Tibial nerve (tissue), 4 donors: ENCODE measurements around the gene GNB1L. TPM values are rescaled to one million over a fixed set of nuclear protein-coding genes. Genes with fewer than 3 reads are reported as not detected.

Experiments used
- DNase-seq, 2 donors: peaks; one replicate each; pipeline ENCODE4 v3.0.0-alpha.2; 2019; ENCODE audit warnings: low spot score in 2 of 2
- H3K27ac ChIP-seq, 4 donors: fragments of 200-600 bp; sonication (generic) in 3 of 4; one replicate each; pipeline ENCODE4 v1.5.1; 2017 to 2019; ENCODE audit warnings: mild to moderate bottlenecking in 1 of 4
- H3K27me3 ChIP-seq, 2 donors: fragments of 200-600 bp; sonication (generic) in 1 of 2; one replicate each; pipeline versions ENCODE4 v1.5.1 to v1.6.0; 2017 to 2019
- H3K36me3 ChIP-seq, 3 donors: fragments of 200-600 bp; sonication (generic); one replicate each; pipeline ENCODE4 v1.5.1; 2018 to 2019
- H3K4me1 ChIP-seq, 4 donors: fragments of 200-600 bp; sonication (generic) in 3 of 4; one replicate each; pipeline ENCODE4 v1.5.1; 2017 to 2019
- H3K4me3 ChIP-seq, 4 donors: fragments of 200-600 bp; sonication (generic) in 3 of 4; one replicate each; pipeline ENCODE4 v1.5.1; 2017 to 2019; ENCODE audit warnings: mild to moderate bottlenecking in 1 of 4, moderate library complexity in 1 of 4
- H3K9me3 ChIP-seq, 4 donors: fragments of 200-600 bp; sonication (generic) in 3 of 4; one replicate each; pipeline ENCODE4 v1.5.1; 2017 to 2019
- CTCF ChIP-seq, 5 experiments: fragments of 200-600 bp in 3 of 5; fragments of 450-650 bp in 2 of 5; sonication (generic) in 3 of 5; IDR thresholded peaks; one replicate each; pipeline ENCODE4 v1.5.1; 2016 to 2019; ENCODE audit warnings: antibody characterized with exemption in 5 of 5, mild to moderate bottlenecking in 3 of 5, moderate library complexity in 2 of 5
- EP300 ChIP-seq, 2 donors: sonication (generic); formaldehyde crosslinking; IDR thresholded peaks; one replicate each; pipeline ENCODE4 v1.6.1; 2017; ENCODE audit warnings: antibody characterized with exemption in 2 of 2, mild to moderate bottlenecking in 1 of 2
- POLR2A ChIP-seq, 2 donors: fragments of 450-650 bp; IDR thresholded peaks; one replicate each; pipeline ENCODE4 v1.6.1; 2017; ENCODE audit warnings: antibody characterized with exemption in 2 of 2, mild to moderate bottlenecking in 2 of 2, moderate library complexity in 2 of 2
- WGBS, 2 donors: methylation state at CpG; one replicate each; pipeline ENCODE4 v1.1.5; 2018; 5-methylcytosine and 5-hydroxymethylcytosine counted together
- total RNA-seq, 4 donors: library from RNA; depleted of rRNA; stranded (reverse); fragments of >200 nt; gene quantifications; one replicate each; pipeline ENCODE4 v1.1.0, GENCODE V29; 2016

The GNB1L gene
- total RNA-seq, 4 donors from 2014 or later = 2.9 to 8.1 (median 6.3) TPM

- Histone ChIP-seq H3K9me3 (peaks cover 0 to 21% (median 0%) of the 10 kb centered on the region in 4 donors), H3K27ac (no peak overlapping the region), H3K27me3 (no peaks in the 10 kb centered on the region), H3K36me3 (peaks cover 0 to 65% (median 0%) of the 10 kb centered on the region in 3 donors), H3K4me3 (no peak overlapping the region), H3K4me1 (no peaks in the 10 kb centered on the region)
- 88 to 95% methylated on average over 17 to 28 of the region's 28 CpGs for WGBS, 2 donors
- no peak for TF ChIP-seq CTCF (IDR thresholded peaks at IDR 0.05)
- TF ChIP-seq POLR2A (IDR thresholded peaks at IDR 0.05) = no peak
- TF ChIP-seq EP300 (IDR thresholded peaks at IDR 0.05) = no peak
- DNase-seq = no peak
These were observed 67.5 kb downstream of the GNB1L start for GRCh38 chr22:19786959-19787848.

GRCh38 chr22:19786264-19786585, 68.4 kb downstream of the GNB1L start:
- no peak for DNase-seq
- WGBS, 2 donors = 83% methylated on average over 3 to 6 of the region's 6 CpGs
- Histone ChIP-seq H3K27ac (no peak overlapping the region), H3K4me1 (no peaks in the 10 kb centered on the region), H3K27me3 (peaks cover 0 to 7% of the 10 kb centered on the region in 2 donors), H3K36me3 (peaks cover 0 to 55% (median 0%) of the 10 kb centered on the region in 3 donors), H3K4me3 (no peak overlapping the region), H3K9me3 (peaks cover 0 to 20% (median 0%) of the 10 kb centered on the region in 4 donors)
- no peak for TF ChIP-seq CTCF (IDR thresholded peaks at IDR 0.05)
- no peak for TF ChIP-seq POLR2A (IDR thresholded peaks at IDR 0.05)
- TF ChIP-seq EP300 (IDR thresholded peaks at IDR 0.05) = no peak

- Histone ChIP-seq H3K36me3 (peaks cover 0 to 49% (median 0%) of the 10 kb centered on the region in 3 donors), H3K27ac (no peak overlapping the region), H3K27me3 (peaks cover 0 to 7% of the 10 kb centered on the region in 2 donors), H3K9me3 (peaks cover 0 to 19% (median 0%) of the 10 kb centered on the region in 4 donors), H3K4me1 (no peaks in the 10 kb centered on the region), H3K4me3 (no peak overlapping the region)
- TF ChIP-seq CTCF (IDR thresholded peaks at IDR 0.05) = no peak
- TF ChIP-seq POLR2A (IDR thresholded peaks at IDR 0.05) = no peak
- TF ChIP-seq EP300 (IDR thresholded peaks at IDR 0.05) = no peak
- WGBS, 2 donors = 81 to 82% methylated on average over 18 to 22 of the region's 22 CpGs
- DNase-seq = no peak
These were observed 69.0 kb downstream of the GNB1L start for GRCh38 chr22:19785461-19786263.

- WGBS, 2 donors = 89 to 91% methylated on average over 24 to 27 of the region's 33 CpGs
These were observed 70.1 kb downstream of the GNB1L start for GRCh38 chr22:19784384-19785175.

More at GRCh38 chr22:19784384-19785175, 70.1 kb downstream of the GNB1L start:
- TF ChIP-seq EP300 (IDR thresholded peaks at IDR 0.05) (no peak), POLR2A (IDR thresholded peaks at IDR 0.05) (no peak), CTCF (IDR thresholded peaks at IDR 0.05) (no peak)
- H3K4me1 ChIP-seq = no peaks in the 10 kb centered on the region
- peaks cover 0 to 13% (median 0%) of the 10 kb centered on the region in 4 donors for H3K9me3 ChIP-seq
- H3K27ac ChIP-seq = no peak overlapping the region
- H3K4me3 ChIP-seq = no peak overlapping the region
- no peak for DNase-seq
- H3K27me3 ChIP-seq = peaks cover 0 to 13% of the 10 kb centered on the region in 2 donors
- H3K36me3 ChIP-seq = peaks cover 0 to 40% (median 0%) of the 10 kb centered on the region in 3 donors
